HepG2 (cell line): Measurements from ENCODE around the gene CERS6. TPM values are rescaled to one million over a fixed set of nuclear protein-coding genes. Genes with fewer than 3 reads are reported as not detected.

Experiments used
- ATAC-seq: fragments of 200-7000 bp; cut with Tn5 transposase; 3 replicates; pipeline ENCODE4 v1.9.1; 2020; ENCODE audit warnings: mild to moderate bottlenecking, moderate library complexity
- BruUV-seq: library from RNA; stranded (reverse); fragments of 400-500 nt; replicated peaks from 2 replicates; lab custom pipeline; 2021; lab: Mats Ljungman, UMichigan
- CTCF ChIA-PET: fragments of 300-600 bp; formaldehyde crosslinking; extraction: SDS; loops from one replicate; lab custom pipeline; 2021; ENCODE audit warnings: low total read pairs, inconsistent platforms, low intra/inter-chr PET ratio; lab: Yijun Ruan, JAX
- POLR2A ChIA-PET: fragments of 350-600 bp; sonication (Branson Sonifier 250); formaldehyde crosslinking; loops from one replicate; lab custom pipeline; 2020; ENCODE audit warnings: antibody characterized with exemption, inconsistent platforms; lab: Yijun Ruan, JAX
- DNase-seq: peaks from one replicate; pipeline ENCODE4 v3.0.0-alpha.2; 2015; ENCODE audit warnings: low spot score
- FAIRE-seq: peaks from 3 replicates; lab custom pipeline; 2011; peaks lifted over from hg19 to GRCh38; lab: Jason Lieb, UNC
- H2AFZ ChIP-seq: one replicate; pipeline ENCODE4 v1.6.1; 2011; ENCODE audit warnings: low read length, inconsistent platforms
- H3K27ac ChIP-seq: fragments of 300-600 bp; 3 replicates; pipeline ENCODE4 v1.8.0; 2011; ENCODE audit warnings: mixed run types, mild to moderate bottlenecking, mixed read lengths, low read length, inconsistent platforms; ENCODE audit not compliant: insufficient read depth; ENCODE audit errors: extremely low read length
- H3K27me3 ChIP-seq, 2 experiments: fragments of 200-600 bp in 1 of 2; 2 replicates in 1 of 2; 3 replicates in 1 of 2; pipeline versions ENCODE4 v1.6.0 to v1.8.0; 2011; ENCODE audit warnings: low read length in 2 of 2, mild to moderate bottlenecking in 2 of 2, moderate library complexity in 2 of 2, inconsistent platforms in 1 of 2; ENCODE audit not compliant: insufficient read depth in 2 of 2, control insufficient read depth in 1 of 2
- H3K36me3 ChIP-seq, 2 experiments: fragments of 200-600 bp in 1 of 2; replicated peaks in 1 of 2; 2 replicates in 1 of 2; 3 replicates in 1 of 2; pipeline versions ENCODE4 v1.5.1 to v1.8.0; 2011; ENCODE audit warnings: low read length in 2 of 2, inconsistent platforms in 1 of 2; ENCODE audit not compliant: insufficient read depth in 2 of 2, control insufficient read depth in 1 of 2
- H3K4me1 ChIP-seq: 2 replicates; pipeline ENCODE4 v1.5.1; 2012; ENCODE audit warnings: low read length, inconsistent platforms; ENCODE audit not compliant: insufficient read depth
- H3K4me2 ChIP-seq: 2 replicates; pipeline ENCODE4 v1.6.0; 2011; ENCODE audit warnings: low read depth, low read length, inconsistent platforms
- H3K4me3 ChIP-seq, 3 experiments: fragments of 200-600 bp in 1 of 3; sonication (generic), shearing (Covaris generic) in 1 of 3; replicated peaks in 1 of 3; 2 replicates each; pipeline ENCODE4 v1.5.1; 2011 to 2016; ENCODE audit warnings: low read length in 3 of 3, inconsistent platforms in 2 of 3, low read depth in 2 of 3, mild to moderate bottlenecking in 2 of 3, control low read depth in 1 of 3, mixed read lengths in 1 of 3; ENCODE audit not compliant: insufficient read depth in 1 of 3
- H3K79me2 ChIP-seq: one replicate; pipeline ENCODE4 v1.6.1; 2011; ENCODE audit warnings: low read length, inconsistent platforms; ENCODE audit not compliant: insufficient read depth
- H3K9ac ChIP-seq: 2 replicates; pipeline ENCODE4 v1.6.0; 2011; ENCODE audit warnings: mild to moderate bottlenecking, low read depth, low read length, inconsistent platforms; ENCODE audit not compliant: insufficient read depth
- H3K9me3 ChIP-seq: 2 replicates; pipeline ENCODE4 v1.5.1; 2012; ENCODE audit warnings: mild to moderate bottlenecking, low read length
- H4K20me1 ChIP-seq: 2 replicates; pipeline ENCODE4 v1.6.0; 2011; ENCODE audit warnings: inconsistent platforms, mild to moderate bottlenecking, low read length, moderate library complexity; ENCODE audit not compliant: insufficient read depth
- DNMT3B ChIP-seq: conservative IDR thresholded peaks from 2 replicates; pipeline ENCODE4 v1.6.1; 2016; ENCODE audit warnings: missing biosample characterization, control low read depth
- KLF16 ChIP-seq, 2 experiments: sonication (generic) in 1 of 2; formaldehyde crosslinking in 1 of 2; IDR thresholded peaks; 2 replicates each; pipeline versions ENCODE4 v1.6.1 to v1.8.0; 2016 to 2023; ENCODE audit warnings: missing genetic modification reagents in 2 of 2, missing compliant biosample characterization in 1 of 2
- MYPOP ChIP-seq: sonication (generic); formaldehyde crosslinking; IDR thresholded peaks from 2 replicates; pipeline ENCODE4 v1.8.1; 2023; ENCODE audit warnings: mild to moderate bottlenecking, moderate library complexity, missing genetic modification reagents
- NR1H2 ChIP-seq: sonication (generic); formaldehyde crosslinking; IDR thresholded peaks from 2 replicates; pipeline ENCODE4 v1.8.1; 2022; ENCODE audit warnings: low read depth, missing genetic modification reagents, borderline replicate concordance
- SRF ChIP-seq: IDR thresholded peaks from 2 replicates; pipeline ENCODE4 v1.6.1; 2011; ENCODE audit warnings: mild to moderate bottlenecking, low read depth, low read length, moderate library complexity
- TBP ChIP-seq: sonication (generic); formaldehyde crosslinking; IDR thresholded peaks from 2 replicates; pipeline ENCODE4 v1.5.0; 2020; ENCODE audit warnings: missing genetic modification reagents
- ZNF383 ChIP-seq: sonication (generic); formaldehyde crosslinking; IDR thresholded peaks from 2 replicates; pipeline ENCODE4 v1.4.0; 2020; ENCODE audit warnings: missing genetic modification reagents, mild to moderate bottlenecking, borderline replicate concordance
- ZNF530 ChIP-seq: sonication (generic); formaldehyde crosslinking; IDR thresholded peaks from 2 replicates; pipeline ENCODE4 v1.5.0; 2020; ENCODE audit warnings: low read depth, mild to moderate bottlenecking, missing genetic modification reagents
- ZNF552 ChIP-seq: sonication (generic); formaldehyde crosslinking; IDR thresholded peaks from 2 replicates; pipeline ENCODE4 v1.9.0; 2022; ENCODE audit warnings: missing genetic modification reagents, mild to moderate bottlenecking, borderline replicate concordance
- ZNF749 ChIP-seq: sonication (generic); formaldehyde crosslinking; IDR thresholded peaks from 2 replicates; pipeline ENCODE4 v1.8.0; 2022; ENCODE audit warnings: mild to moderate bottlenecking, missing genetic modification reagents, moderate library complexity, borderline replicate concordance
- ZXDC ChIP-seq: sonication (generic); formaldehyde crosslinking; IDR thresholded peaks from 2 replicates; pipeline ENCODE4 v1.5.0; 2020; ENCODE audit warnings: mild to moderate bottlenecking, missing genetic modification reagents
- WGBS: methylation state at CpG from one replicate; pipeline ENCODE4 v1.1.6; 2017; ENCODE audit warnings: low lambda C conversion rate; 5-methylcytosine and 5-hydroxymethylcytosine counted together
- in situ Hi-C: cut with HindIII; loops from 2 replicates; pipeline ENCODE4 v1.10.0; 2017; ENCODE audit warnings: low pct_unique_long_range_greater_than_20kb; ENCODE audit not compliant: extremely low pct_ligation_motif_present
- intact Hi-C: fragments of 100-400 bp; cut with micrococcal nuclease; formaldehyde crosslinking; loops from one replicate; pipeline ENCODE4 v1.10.0; 2022; ENCODE audit not compliant: unreplicated experiment
- polyA plus RNA-seq, 8 experiments: library from polyadenylated mRNA; depleted of rRNA in 3 of 8; stranded (reverse) in 7 of 8; unstranded in 1 of 8; fragments of >200 nt; fragmentation: Illumina TruSeq in 4 of 8; extraction: Trizol in 4 of 8; gene quantifications; 2 replicates each; pipeline versions ENCODE4 v1.2.1 to v1.2.3, GENCODE V29; 2011 to 2016; ENCODE audit warnings: low read depth in 4 of 8, missing spikeins in 1 of 8, mixed read lengths in 1 of 8; ENCODE audit not compliant: insufficient read depth in 1 of 8
- total RNA-seq, 5 experiments: library from RNA; depleted of rRNA; stranded (reverse); fragments of >200 nt; fragmentation: Illumina TruSeq; extraction: Trizol; gene quantifications; 2 replicates each; pipeline ENCODE4 v1.2.3, GENCODE V29; 2016; ENCODE audit warnings: low read depth in 1 of 5

CERS6 gene
- total and polyA plus RNA-seq, 2 of the 13 experiments (the other 11 are each of a cell fraction or from before 2014, with no cell fraction given) = 10.1 to 20.3 TPM

GRCh38 chr2:168717790-168718502, 261.9 kb downstream of the CERS6 start:
- no peak overlapping the region for H3K27ac ChIP-seq
- FAIRE-seq (no peak), ATAC-seq (no peak), DNase-seq (no peak)
- intact Hi-C loops (no loop called here), in situ Hi-C loops (no loop called here)
- H3K4me1 ChIP-seq = no peaks in the 10 kb centered on the region
- TF ChIP-seq ZNF552 (CRISPR knock-in tag) (no peak), SRF (no peak), NR1H2 (CRISPR knock-in tag) (no peak), ZXDC (CRISPR knock-in tag) (no peak)
- H4K20me1 ChIP-seq = no peaks in the 10 kb centered on the region
- H2AFZ ChIP-seq = no peak overlapping the region
- no peaks in the 10 kb centered on the region for H3K79me2 ChIP-seq
- CTCF ChIA-PET = no interaction called here
- 92% methylated on average over 3 of the region's 3 CpGs for WGBS
- H3K4me3 ChIP-seq = no peak overlapping the region
- no peak overlapping the region for H3K9ac ChIP-seq
- H3K36me3 ChIP-seq = peaks cover 4 to 15% of the 10 kb centered on the region in 2 experiments; a peak in 4 of 5 replicates
- no TSS peak for BruUV-seq
- POLR2A ChIA-PET = no interaction called here
- H3K4me2 ChIP-seq = no peak overlapping the region
- H3K27me3 ChIP-seq = no peaks in the 10 kb centered on the region
- no peaks in the 10 kb centered on the region for H3K9me3 ChIP-seq

DNA sequence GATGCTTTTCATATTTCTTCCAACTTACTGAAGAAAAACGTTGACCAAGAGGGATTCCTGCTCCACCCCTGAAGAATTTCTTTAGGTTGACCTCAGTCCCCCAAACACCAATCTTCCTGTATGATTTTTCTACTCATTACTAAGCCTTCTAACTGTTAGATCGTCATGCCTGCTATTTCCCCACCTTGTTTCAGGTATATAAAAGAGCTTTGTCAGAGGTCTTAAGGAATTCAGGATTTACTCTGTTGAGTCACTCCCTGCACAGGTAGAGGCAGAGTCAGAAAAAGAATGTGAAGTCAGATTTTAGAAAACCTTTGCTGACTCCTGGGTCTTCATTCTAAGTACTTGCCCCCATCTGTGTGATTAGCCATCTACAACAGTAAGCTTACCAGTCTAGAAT, 262.6 kb downstream of the CERS6 start:
- no peak for FAIRE-seq
- H3K79me2 ChIP-seq = no peaks in the 10 kb centered on the region
- peaks cover 4 to 15% of the 10 kb centered on the region in 2 experiments; a peak in 4 of 5 replicates for H3K36me3 ChIP-seq
- intact Hi-C loops (no loop called here), in situ Hi-C loops (no loop called here)
- no peak for ATAC-seq
- WGBS = 78% methylated on average over 2 of the region's 2 CpGs
- no peaks in the 10 kb centered on the region for H4K20me1 ChIP-seq
- H3K27ac ChIP-seq = no peak overlapping the region
- H3K4me3 ChIP-seq = no peak overlapping the region
- no peaks in the 10 kb centered on the region for H3K9me3 ChIP-seq
- no peaks in the 10 kb centered on the region for H3K27me3 ChIP-seq
- POLR2A ChIA-PET = no interaction called here
- H2AFZ ChIP-seq = no peak overlapping the region
- CTCF ChIA-PET = no interaction called here
- DNase-seq = no peak
- no peaks in the 10 kb centered on the region for H3K4me1 ChIP-seq
- BruUV-seq = no TSS peak
- no peak overlapping the region for H3K9ac ChIP-seq
- no peak overlapping the region for H3K4me2 ChIP-seq
- TF ChIP-seq ZNF530 (CRISPR knock-in tag) (no peak), MYPOP (CRISPR knock-in tag) (no peak), ZNF383 (CRISPR knock-in tag) (no peak), TBP (CRISPR knock-in tag) (no peak), KLF16 (CRISPR knock-in tag; IDR thresholded peaks at IDR 0.05) (no peak), ZNF749 (CRISPR knock-in tag) (no peak), DNMT3B (CRISPR knock-in tag) (no peak)
